ENCODE results near the gene PLCD1. TPM values are rescaled to one million over a fixed set of nuclear protein-coding genes. Genes with fewer than 3 reads are reported as not detected.
A peak's percentile ranks its signal among the peaks of the same experiment; 100 is the strongest.
"Not testable (repeated sequence)": the region's sequence is repeated elsewhere in the genome, so short reads cannot be mapped to it uniquely, and the experiment has no call there.

PLCD1 gene
- total and polyA plus RNA-seq, 12 donors: 9.7 to 97.3 (median 29.2) TPM

GRCh38 chr3:37990527-37990926 lies 38.9 kb downstream of the PLCD1 start, which contains the start of gene VILL:
TSS of gene VILL (plus strand) at chr3:37990786. CDS start at chr3:37993673, 2,887 bp downstream.
- WGBS, 4 donors: 65 to 90% (median 87%) methylated on average over 2 to 10 of the region's 10 CpGs
- Histone ChIP-seq H3K36me3 (replicated peaks in 1 of 2) (no peaks in the 10 kb centered on the region), H3K4me3 (no peak within 1 kb of the TSS), H3K4me1 (replicated peaks in 1 of 2) (peaks cover 6 to 15% of the 10 kb centered on the region in 2 donors), H3K27me3 (no peaks in the 10 kb centered on the region), H3K27ac (no peak within 1 kb of the TSS), H3K9me3 (replicated peaks in 1 of 3) (no peaks in the 10 kb centered on the region)
- no peak for TF ChIP-seq CTCF (IDR thresholded peaks at IDR 0.05)
- no peak for TF ChIP-seq POLR2A (IDR thresholded peaks at IDR 0.05)
- peak in 3 of 7 donors; percentile 13 to 17 (median 14) for DNase-seq
- intact Hi-C loops (cut with DNase I): no loop called here

- 94 to 100% (median 96%) methylated on average over 2 to 7 of the region's 7 CpGs for whole genome bisulfite sequencing, 4 donors
- DNase-seq: no peak
These were observed 39.5 kb downstream of the PLCD1 start for GRCh38 chr3:37989821-37990480.

GRCh38 chr3:37988931-37989525 lies 40.4 kb downstream of the PLCD1 start:
- 84 to 89% (median 88%) methylated on average over 15 of the region's 15 CpGs for WGBS, 4 donors
- Histone ChIP-seq H3K9me3 (replicated peaks in 1 of 3) (no peaks in the 10 kb centered on the region), H3K27ac (no peak overlapping the region), H3K4me3 (no peak overlapping the region), H3K36me3 (replicated peaks in 1 of 2) (no peaks in the 10 kb centered on the region), H3K27me3 (no peaks in the 10 kb centered on the region), H3K4me1 (replicated peaks in 1 of 2) (peaks cover 0 to 6% of the 10 kb centered on the region in 2 donors)
- peak in 1 of 7 donors; percentile 14 for DNase-seq
- TF ChIP-seq CTCF (IDR thresholded peaks at IDR 0.05) (no peak), POLR2A (IDR thresholded peaks at IDR 0.05) (no peak)
- intact Hi-C loops (cut with DNase I): no loop called here

More at GRCh38 chr3:37989821-37990480, 39.5 kb downstream of the PLCD1 start:
- no peaks in the 10 kb centered on the region for H3K36me3 ChIP-seq (replicated peaks in 1 of 2)
- H3K27ac ChIP-seq: no peak overlapping the region
- intact Hi-C loops (cut with DNase I): no loop called here
- no peak for TF ChIP-seq POLR2A (IDR thresholded peaks at IDR 0.05)
- no peak for TF ChIP-seq CTCF (IDR thresholded peaks at IDR 0.05)
- H3K4me1 ChIP-seq (replicated peaks in 1 of 2): peaks cover 5 to 12% of the 10 kb centered on the region in 2 donors
- no peaks in the 10 kb centered on the region for H3K27me3 ChIP-seq
- H3K9me3 ChIP-seq (replicated peaks in 1 of 3): no peaks in the 10 kb centered on the region
- no peak overlapping the region for H3K4me3 ChIP-seq

GRCh38 chr3:37988376-37988775 lies 41.1 kb downstream of the PLCD1 start:
- H3K4me3 ChIP-seq; intact Hi-C loops (cut with DNase I); H3K4me1 ChIP-seq (replicated peaks in 1 of 2); DNase-seq; H3K27me3 ChIP-seq; H3K27ac ChIP-seq; H3K36me3 ChIP-seq (replicated peaks in 1 of 2); H3K9me3 ChIP-seq (replicated peaks in 1 of 3): not testable (repeated sequence)
- 81 to 89% (median 87%) methylated on average over 5 to 10 of the region's 10 CpGs for WGBS, 4 donors
